Muscle layer of colon (tissue), 2 donors: ENCODE results near the gene APBB2.

Experiments
- H3K27ac ChIP-seq: one replicate; pipeline ENCODE4 v1.7.0; 2013; ENCODE audit warnings: low read depth, mild to moderate bottlenecking, low read length, moderate library complexity
- H3K27me3 ChIP-seq, 2 donors: one replicate each; pipeline ENCODE4 v1.7.0; 2013; ENCODE audit warnings: low read length in 2 of 2, mild to moderate bottlenecking in 2 of 2; ENCODE audit not compliant: insufficient read depth in 2 of 2, control insufficient read depth in 1 of 2
- H3K36me3 ChIP-seq: one replicate; pipeline ENCODE4 v1.7.0; 2013; ENCODE audit warnings: mild to moderate bottlenecking, low read length; ENCODE audit not compliant: insufficient read depth
- H3K4me1 ChIP-seq: one replicate; pipeline ENCODE4 v1.7.0; 2013; ENCODE audit warnings: mild to moderate bottlenecking, low read length; ENCODE audit not compliant: insufficient read depth
- H3K4me3 ChIP-seq, 2 donors: one replicate each; pipeline ENCODE4 v1.7.0; 2013; ENCODE audit warnings: low read length in 2 of 2, low read depth in 1 of 2, mild to moderate bottlenecking in 1 of 2, moderate library complexity in 1 of 2
- H3K9ac ChIP-seq: one replicate; pipeline ENCODE4 v1.7.0; 2013; ENCODE audit warnings: low read length
- H3K9me3 ChIP-seq: one replicate; pipeline ENCODE4 v1.7.0; 2013; ENCODE audit warnings: mild to moderate bottlenecking, low read length
- donor health status: abdominal sarcoma.
- donor health status: Adenocarcinoma of cecum.

Gene APBB2

GRCh38 chr4:41129128-41129754 is 85.1 kb downstream of the APBB2 start:
- Histone ChIP-seq H3K36me3 (no peaks in the 10 kb centered on the region), H3K27ac (no peak overlapping the region), H3K4me1 (peaks cover 13% of the 10 kb centered on the region), H3K9me3 (no peaks in the 10 kb centered on the region), H3K4me3 (no peak overlapping the region), H3K27me3 (no peaks in the 10 kb centered on the region), H3K9ac (no peak overlapping the region)

GRCh38 chr4:41125558-41126311 is 88.6 kb downstream of the APBB2 start:
- Histone ChIP-seq H3K36me3 (no peaks in the 10 kb centered on the region), H3K9ac (no peak overlapping the region), H3K27me3 (no peaks in the 10 kb centered on the region), H3K27ac (no peak overlapping the region), H3K4me1 (peaks cover 23% of the 10 kb centered on the region), H3K9me3 (no peaks in the 10 kb centered on the region), H3K4me3 (no peak overlapping the region)

- peaks cover 30% of the 10 kb centered on the region for H3K4me1 ChIP-seq
- no peaks in the 10 kb centered on the region for H3K27me3 ChIP-seq
- H3K4me3 ChIP-seq: no peak overlapping the region
- no peaks in the 10 kb centered on the region for H3K9me3 ChIP-seq
- H3K36me3 ChIP-seq: no peaks in the 10 kb centered on the region
- H3K9ac ChIP-seq: no peak overlapping the region
- no peak overlapping the region for H3K27ac ChIP-seq
Measured at GRCh38 chr4:41124916-41125548, 89.3 kb downstream of the APBB2 start.

GRCh38 chr4:41122775-41123174 is 91.6 kb downstream of the APBB2 start:
- no peaks in the 10 kb centered on the region for H3K27me3 ChIP-seq
- no peak overlapping the region for H3K4me3 ChIP-seq
- no peak overlapping the region for H3K27ac ChIP-seq
- no peaks in the 10 kb centered on the region for H3K36me3 ChIP-seq
- H3K9ac ChIP-seq: no peak overlapping the region
- peaks cover 33% of the 10 kb centered on the region for H3K4me1 ChIP-seq
- H3K9me3 ChIP-seq: no peaks in the 10 kb centered on the region

- Histone ChIP-seq H3K9me3 (no peaks in the 10 kb centered on the region), H3K36me3 (no peaks in the 10 kb centered on the region), H3K27me3 (no peaks in the 10 kb centered on the region), H3K4me1 (peaks cover 33% of the 10 kb centered on the region), H3K4me3 (no peak overlapping the region), H3K27ac (no peak overlapping the region), H3K9ac (no peak overlapping the region)
Measured at GRCh38 chr4:41122309-41122708, 92.0 kb downstream of the APBB2 start.

GRCh38 chr4:41121906-41122305 is 92.4 kb downstream of the APBB2 start:
- H3K27ac ChIP-seq: no peak overlapping the region
- H3K27me3 ChIP-seq: no peaks in the 10 kb centered on the region
- H3K4me1 ChIP-seq: peaks cover 33% of the 10 kb centered on the region

GRCh38 chr4:41120297-41121217 is 93.8 kb downstream of the APBB2 start:
- H3K4me3 ChIP-seq: peak overlapping the region in 1 of 2 donors; percentile 24
- peak overlapping the region; percentile 12 for H3K9ac ChIP-seq
- no peaks in the 10 kb centered on the region for H3K27me3 ChIP-seq
- H3K4me1 ChIP-seq: peaks cover 32% of the 10 kb centered on the region
- peak overlapping the region; percentile 61 for H3K27ac ChIP-seq
- H3K36me3 ChIP-seq: no peaks in the 10 kb centered on the region
- no peaks in the 10 kb centered on the region for H3K9me3 ChIP-seq

More at GRCh38 chr4:41121906-41122305, 92.4 kb downstream of the APBB2 start:
- H3K4me3 ChIP-seq: no peak overlapping the region
- H3K36me3 ChIP-seq: no peaks in the 10 kb centered on the region
- no peaks in the 10 kb centered on the region for H3K9me3 ChIP-seq
- H3K9ac ChIP-seq: no peak overlapping the region

- Histone ChIP-seq H3K4me1 (peaks cover 25% of the 10 kb centered on the region), H3K27me3 (no peaks in the 10 kb centered on the region), H3K9me3 (no peaks in the 10 kb centered on the region), H3K4me3 (peak overlapping the region in 1 of 2 donors; percentile 24), H3K27ac (peak overlapping the region; percentile 61), H3K9ac (no peak overlapping the region), H3K36me3 (no peaks in the 10 kb centered on the region)
Measured at GRCh38 chr4:41119867-41120295, 94.5 kb downstream of the APBB2 start.

- Histone ChIP-seq H3K4me1 (no peaks in the 10 kb centered on the region), H3K27me3 (no peaks in the 10 kb centered on the region), H3K27ac (no peak overlapping the region), H3K4me3 (no peak overlapping the region), H3K36me3 (no peaks in the 10 kb centered on the region), H3K9me3 (no peaks in the 10 kb centered on the region), H3K9ac (no peak overlapping the region)
Measured at GRCh38 chr4:41111791-41112190, 102.6 kb downstream of the APBB2 start.

- Histone ChIP-seq H3K4me1 (no peaks in the 10 kb centered on the region), H3K27me3 (no peaks in the 10 kb centered on the region), H3K9me3 (no peaks in the 10 kb centered on the region), H3K9ac (no peak overlapping the region), H3K4me3 (no peak overlapping the region), H3K36me3 (no peaks in the 10 kb centered on the region), H3K27ac (no peak overlapping the region)
Measured at GRCh38 chr4:41110050-41110449, 104.3 kb downstream of the APBB2 start.

GRCh38 chr4:41108481-41108880 is 105.9 kb downstream of the APBB2 start:
- Histone ChIP-seq H3K27ac (no peak overlapping the region), H3K9ac (no peak overlapping the region), H3K4me3 (no peak overlapping the region)

More at GRCh38 chr4:41108481-41108880, 105.9 kb downstream of the APBB2 start:
- no peaks in the 10 kb centered on the region for H3K27me3 ChIP-seq
- no peaks in the 10 kb centered on the region for H3K4me1 ChIP-seq
- H3K9me3 ChIP-seq: no peaks in the 10 kb centered on the region
- H3K36me3 ChIP-seq: no peaks in the 10 kb centered on the region
